Measurements from ENCODE around the gene ZXDA. TPM values are rescaled to one million over a fixed set of nuclear protein-coding genes. Genes with fewer than 3 reads are reported as not detected.

Gene ZXDA
- polyA plus RNA-seq, 1 donor (not counting 4 experiments of a cell fraction or from before 2014, with no cell fraction given) = 1.2 TPM

DNA sequence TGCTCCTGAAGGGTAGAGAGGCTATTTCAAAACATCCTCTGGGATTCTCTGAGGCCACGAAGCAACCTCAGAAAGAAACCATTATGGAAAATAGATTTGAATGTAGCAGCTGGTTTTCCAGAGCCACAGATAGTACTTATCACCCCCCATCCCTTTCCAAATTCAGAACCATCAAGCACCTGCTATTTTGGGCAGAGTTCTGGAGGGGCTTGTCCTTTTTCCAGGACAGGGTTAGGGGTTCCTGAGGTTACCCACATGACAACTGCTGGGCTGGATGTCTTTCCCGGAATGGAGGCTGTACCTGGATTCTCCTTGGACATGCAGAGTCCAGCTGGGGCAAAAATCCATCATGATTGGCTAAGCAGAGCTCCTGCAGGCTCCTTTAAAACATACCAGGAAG is 22.0 kb upstream of the ZXDA start:
- H4K20me1 ChIP-seq (ENCODE audit: control insufficient read depth, extremely low read depth, insufficient read depth, low read length) = no peaks in the 10 kb centered on the region
- H3K9me3 ChIP-seq (ENCODE audit: control insufficient read depth, low read depth, low read length) = no peaks in the 10 kb centered on the region
- H3K9me1 ChIP-seq (ENCODE audit: control insufficient read depth, extremely low read depth, insufficient read depth, low read length) = no peaks in the 10 kb centered on the region
- H3K4me1 ChIP-seq (ENCODE audit: control insufficient read depth, extremely low read depth, insufficient read depth, low read length) = no peaks in the 10 kb centered on the region
- dilution Hi-C loops (cut with MboI; ENCODE audit: extremely low pct_ligation_motif_present, low sequenced_read_pairs) = no loop called here
- no peak overlapping the region for H2AFZ ChIP-seq (ENCODE audit: control insufficient read depth, low read length)
- no peak for TF ChIP-seq EZH2 (IDR thresholded peaks at IDR 0.05; ENCODE audit: low read length)
- TF ChIP-seq, protein P1, sequence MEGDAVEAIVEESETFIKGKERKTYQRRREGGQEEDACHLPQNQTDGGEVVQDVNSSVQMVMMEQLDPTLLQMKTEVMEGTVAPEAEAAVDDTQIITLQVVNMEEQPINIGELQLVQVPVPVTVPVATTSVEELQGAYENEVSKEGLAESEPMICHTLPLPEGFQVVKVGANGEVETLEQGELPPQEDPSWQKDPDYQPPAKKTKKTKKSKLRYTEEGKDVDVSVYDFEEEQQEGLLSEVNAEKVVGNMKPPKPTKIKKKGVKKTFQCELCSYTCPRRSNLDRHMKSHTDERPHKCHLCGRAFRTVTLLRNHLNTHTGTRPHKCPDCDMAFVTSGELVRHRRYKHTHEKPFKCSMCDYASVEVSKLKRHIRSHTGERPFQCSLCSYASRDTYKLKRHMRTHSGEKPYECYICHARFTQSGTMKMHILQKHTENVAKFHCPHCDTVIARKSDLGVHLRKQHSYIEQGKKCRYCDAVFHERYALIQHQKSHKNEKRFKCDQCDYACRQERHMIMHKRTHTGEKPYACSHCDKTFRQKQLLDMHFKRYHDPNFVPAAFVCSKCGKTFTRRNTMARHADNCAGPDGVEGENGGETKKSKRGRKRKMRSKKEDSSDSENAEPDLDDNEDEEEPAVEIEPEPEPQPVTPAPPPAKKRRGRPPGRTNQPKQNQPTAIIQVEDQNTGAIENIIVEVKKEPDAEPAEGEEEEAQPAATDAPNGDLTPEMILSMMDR (optimal IDR thresholded peaks at IDR 0.05 in 1 of 3, IDR thresholded peaks at IDR 0.05 in 1 of 3, conservative IDR thresholded peaks at IDR 0.05 in 1 of 3; ENCODE audit: extremely low read depth in 1 of 3, insufficient read depth in 2 of 3, low read length in 3 of 3) = no peak
- no peak overlapping the region for H3K4me2 ChIP-seq (ENCODE audit: control insufficient read depth, extremely low read depth, insufficient read depth, low read depth, low read length)
- no peaks in the 10 kb centered on the region for H3K36me3 ChIP-seq (ENCODE audit: control insufficient read depth in 2 of 2, extremely low read depth in 1 of 2, insufficient read depth in 2 of 2, low read length in 2 of 2)
- no peaks in the 10 kb centered on the region for H3K79me2 ChIP-seq (ENCODE audit: control insufficient read depth, insufficient read depth, low read length)
- DNase-seq (ENCODE audit: low read depth, low spot score) (no peak), FAIRE-seq (no peak)
- H3K9ac ChIP-seq (ENCODE audit: control insufficient read depth, extremely low read depth, insufficient read depth, low read length) = no peak overlapping the region
- no peaks in the 10 kb centered on the region for H3K27me3 ChIP-seq (ENCODE audit: control insufficient read depth, extremely low read depth, insufficient read depth, low read length)
- H3K27ac ChIP-seq (ENCODE audit: control insufficient read depth, insufficient read depth, low read length) = no peak overlapping the region
- H3K4me3 ChIP-seq (ENCODE audit: control insufficient read depth in 2 of 3, extremely low read depth in 1 of 3, insufficient read depth in 2 of 3, low read depth in 1 of 3, low read length in 3 of 3) = no peak overlapping the region

DNA sequence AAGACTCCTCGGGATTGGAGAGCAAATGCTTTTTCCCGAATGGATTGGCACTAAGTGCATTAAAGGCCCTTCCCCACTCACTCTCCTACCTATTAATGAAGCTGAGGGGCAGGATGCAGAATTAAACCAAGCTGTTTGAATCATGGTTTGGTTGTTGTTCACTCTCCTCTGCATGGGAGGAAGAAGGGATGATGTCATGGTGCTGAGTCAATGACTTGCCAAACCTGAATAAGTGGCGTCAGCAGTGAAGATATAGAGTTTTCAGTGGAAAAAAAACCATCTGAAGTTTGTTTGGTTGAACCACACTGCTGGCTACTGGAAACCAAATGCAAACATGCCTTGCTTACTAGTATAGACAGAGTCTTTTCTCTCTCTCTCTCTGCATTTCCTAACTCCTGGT is 19.8 kb upstream of the ZXDA start:
- Histone ChIP-seq H3K9me3 (ENCODE audit: control insufficient read depth, low read depth, low read length) (no peaks in the 10 kb centered on the region), H2AFZ (ENCODE audit: control insufficient read depth, low read length) (no peak overlapping the region), H3K36me3 (ENCODE audit: control insufficient read depth in 2 of 2, extremely low read depth in 1 of 2, insufficient read depth in 2 of 2, low read length in 2 of 2) (no peaks in the 10 kb centered on the region), H3K27me3 (ENCODE audit: control insufficient read depth, extremely low read depth, insufficient read depth, low read length) (no peaks in the 10 kb centered on the region), H3K4me2 (ENCODE audit: control insufficient read depth, extremely low read depth, insufficient read depth, low read depth, low read length) (no peak overlapping the region), H3K27ac (ENCODE audit: control insufficient read depth, insufficient read depth, low read length) (no peak overlapping the region), H4K20me1 (ENCODE audit: control insufficient read depth, extremely low read depth, insufficient read depth, low read length) (no peaks in the 10 kb centered on the region), H3K4me1 (ENCODE audit: control insufficient read depth, extremely low read depth, insufficient read depth, low read length) (no peaks in the 10 kb centered on the region), H3K4me3 (ENCODE audit: control insufficient read depth in 2 of 3, extremely low read depth in 1 of 3, insufficient read depth in 2 of 3, low read depth in 1 of 3, low read length in 3 of 3) (no peak overlapping the region), H3K9ac (ENCODE audit: control insufficient read depth, extremely low read depth, insufficient read depth, low read length) (no peak overlapping the region), H3K9me1 (ENCODE audit: control insufficient read depth, extremely low read depth, insufficient read depth, low read length) (no peaks in the 10 kb centered on the region), H3K79me2 (ENCODE audit: control insufficient read depth, insufficient read depth, low read length) (no peaks in the 10 kb centered on the region)
- no peak for FAIRE-seq
- no peak for TF ChIP-seq EZH2 (IDR thresholded peaks at IDR 0.05; ENCODE audit: low read length)
- TF ChIP-seq, protein P1 (optimal IDR thresholded peaks at IDR 0.05 in 1 of 3, IDR thresholded peaks at IDR 0.05 in 1 of 3, conservative IDR thresholded peaks at IDR 0.05 in 1 of 3; ENCODE audit: extremely low read depth in 1 of 3, insufficient read depth in 2 of 3, low read length in 3 of 3) = no peak
- DNase-seq (ENCODE audit: low read depth, low spot score) = no peak
- dilution Hi-C loops (cut with MboI; ENCODE audit: extremely low pct_ligation_motif_present, low sequenced_read_pairs) = no loop called here
